Measurements from ENCODE around the gene SMIM10.
"Not testable (repeated sequence)": the region's sequence is repeated elsewhere in the genome, so short reads cannot be mapped to it uniquely, and the experiment has no call there.

GRCh38 chrX:135019890-135020289 lies 29.1 kb downstream of the SMIM10 start:
- TF ChIP-seq POLR2A (IDR thresholded peaks at IDR 0.05), result not testable (repeated sequence)
- TF ChIP-seq, protein P1, sequence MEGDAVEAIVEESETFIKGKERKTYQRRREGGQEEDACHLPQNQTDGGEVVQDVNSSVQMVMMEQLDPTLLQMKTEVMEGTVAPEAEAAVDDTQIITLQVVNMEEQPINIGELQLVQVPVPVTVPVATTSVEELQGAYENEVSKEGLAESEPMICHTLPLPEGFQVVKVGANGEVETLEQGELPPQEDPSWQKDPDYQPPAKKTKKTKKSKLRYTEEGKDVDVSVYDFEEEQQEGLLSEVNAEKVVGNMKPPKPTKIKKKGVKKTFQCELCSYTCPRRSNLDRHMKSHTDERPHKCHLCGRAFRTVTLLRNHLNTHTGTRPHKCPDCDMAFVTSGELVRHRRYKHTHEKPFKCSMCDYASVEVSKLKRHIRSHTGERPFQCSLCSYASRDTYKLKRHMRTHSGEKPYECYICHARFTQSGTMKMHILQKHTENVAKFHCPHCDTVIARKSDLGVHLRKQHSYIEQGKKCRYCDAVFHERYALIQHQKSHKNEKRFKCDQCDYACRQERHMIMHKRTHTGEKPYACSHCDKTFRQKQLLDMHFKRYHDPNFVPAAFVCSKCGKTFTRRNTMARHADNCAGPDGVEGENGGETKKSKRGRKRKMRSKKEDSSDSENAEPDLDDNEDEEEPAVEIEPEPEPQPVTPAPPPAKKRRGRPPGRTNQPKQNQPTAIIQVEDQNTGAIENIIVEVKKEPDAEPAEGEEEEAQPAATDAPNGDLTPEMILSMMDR (IDR thresholded peaks at IDR 0.05), result not testable (repeated sequence)

Measured in breast epithelium (tissue), 3 donors.